Measurements from ENCODE around the gene METTL9. TPM values are rescaled to one million over a fixed set of nuclear protein-coding genes. Genes with fewer than 3 reads are reported as not detected.

The METTL9 gene
- polyA plus RNA-seq, 3 donors, result 181 to 400 (median 373) TPM

DNA sequence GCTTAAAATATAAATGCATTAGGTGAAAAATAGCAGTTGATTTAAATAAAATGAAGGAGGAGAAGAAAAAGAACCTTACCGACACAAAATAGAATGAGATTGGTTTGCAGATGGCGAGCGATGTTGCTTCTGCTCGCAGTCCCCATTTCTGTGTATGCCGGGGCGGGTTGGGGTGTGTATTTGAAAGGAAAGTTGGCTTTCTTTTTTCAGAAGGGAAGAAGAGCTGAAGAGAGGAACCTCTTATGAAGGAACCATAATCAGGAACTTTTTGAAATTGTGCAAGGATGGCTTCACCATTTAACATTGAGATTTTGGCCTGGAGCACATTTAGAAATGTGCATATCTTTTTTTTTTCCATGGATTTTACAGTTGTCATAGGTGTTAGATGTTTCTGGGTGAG is 53.1 kb downstream of the METTL9 start, which contains the start of gene IGSF6:
Gene IGSF6, minus strand, starts transcription at position 156 of the 400 bp plus-strand sequence. Its CDS starts 10 bp downstream, at position 146.
- peaks cover 76 to 79% of the 10 kb centered on the region in 2 donors for H3K4me1 ChIP-seq (ENCODE audit: control insufficient read depth in 1 of 2, insufficient read depth in 2 of 2, low read length in 2 of 2)

GRCh38 chr16:21653571-21653970 is 54.2 kb downstream of the METTL9 start:
- peaks cover 20 to 27% of the 10 kb centered on the region in 2 donors for H3K36me3 ChIP-seq (replicated peaks in 1 of 2; ENCODE audit: control insufficient read depth in 1 of 2, insufficient read depth in 2 of 2, low read length in 2 of 2)
- TF ChIP-seq, protein P1, sequence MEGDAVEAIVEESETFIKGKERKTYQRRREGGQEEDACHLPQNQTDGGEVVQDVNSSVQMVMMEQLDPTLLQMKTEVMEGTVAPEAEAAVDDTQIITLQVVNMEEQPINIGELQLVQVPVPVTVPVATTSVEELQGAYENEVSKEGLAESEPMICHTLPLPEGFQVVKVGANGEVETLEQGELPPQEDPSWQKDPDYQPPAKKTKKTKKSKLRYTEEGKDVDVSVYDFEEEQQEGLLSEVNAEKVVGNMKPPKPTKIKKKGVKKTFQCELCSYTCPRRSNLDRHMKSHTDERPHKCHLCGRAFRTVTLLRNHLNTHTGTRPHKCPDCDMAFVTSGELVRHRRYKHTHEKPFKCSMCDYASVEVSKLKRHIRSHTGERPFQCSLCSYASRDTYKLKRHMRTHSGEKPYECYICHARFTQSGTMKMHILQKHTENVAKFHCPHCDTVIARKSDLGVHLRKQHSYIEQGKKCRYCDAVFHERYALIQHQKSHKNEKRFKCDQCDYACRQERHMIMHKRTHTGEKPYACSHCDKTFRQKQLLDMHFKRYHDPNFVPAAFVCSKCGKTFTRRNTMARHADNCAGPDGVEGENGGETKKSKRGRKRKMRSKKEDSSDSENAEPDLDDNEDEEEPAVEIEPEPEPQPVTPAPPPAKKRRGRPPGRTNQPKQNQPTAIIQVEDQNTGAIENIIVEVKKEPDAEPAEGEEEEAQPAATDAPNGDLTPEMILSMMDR (IDR thresholded peaks at IDR 0.05), result no peak
- Mint-ChIP-seq H3K9me3 (peaks cover 0 to 3% (median 0%) of the 10 kb centered on the region in 7 donors), H3K4me1 (peaks cover 80% of the 10 kb centered on the region), H3K4me3 (peak overlapping the region; percentile 86 to 92), H3K27ac (peak overlapping the region; percentile 87 to 98 (median 97)), H3K36me3 (peaks cover 33 to 50% of the 10 kb centered on the region in 2 donors), H3K27me3 (ENCODE audit: low read depth in 3 of 3) (peaks cover 0 to 4% (median 0%) of the 10 kb centered on the region in 3 donors)
- H3K9me3 ChIP-seq (replicated peaks in 1 of 2; ENCODE audit: control insufficient read depth in 1 of 2, insufficient read depth in 1 of 2, low read length in 2 of 2), result no peaks in the 10 kb centered on the region
- DNase-seq, result peak; percentile 41 to 50 (median 46)
- H3K27me3 ChIP-seq (ENCODE audit: control insufficient read depth in 2 of 2, insufficient read depth in 2 of 2, low read length in 2 of 2), result no peaks in the 10 kb centered on the region
- H3K4me3 ChIP-seq (replicated peaks in 1 of 3; ENCODE audit: low read depth in 2 of 3, low read length in 3 of 3), result peak overlapping the region; percentile 81 to 98 (median 92)
- H4K20me1 ChIP-seq (ENCODE audit: insufficient read depth, low read length), result peaks cover 32% of the 10 kb centered on the region
- H3K4me1 ChIP-seq (ENCODE audit: control insufficient read depth in 1 of 2, insufficient read depth in 2 of 2, low read length in 2 of 2), result peaks cover 76 to 79% of the 10 kb centered on the region in 2 donors
- H3K27ac ChIP-seq (ENCODE audit: low read depth in 1 of 2, low read length in 2 of 2), result peak overlapping the region; percentile 77 to 93
- H3K4me2 ChIP-seq (replicated peaks; ENCODE audit: extremely low read depth, low read length, poor library complexity, severe bottlenecking), result peak overlapping the region; percentile 89
- H2AFZ ChIP-seq (ENCODE audit: insufficient read depth, low read depth, low read length, poor library complexity, severe bottlenecking), result no peak overlapping the region
- H3K9ac ChIP-seq (ENCODE audit: insufficient read depth, low read length, poor library complexity, severe bottlenecking), result peak overlapping the region; percentile 75
- H3K79me2 ChIP-seq (ENCODE audit: insufficient read depth, low read length), result peaks cover 93% of the 10 kb centered on the region
- intact Hi-C loops (cut with micrococcal nuclease), result loop anchor here (5.0 to 10.0 kb wide), 2 partner anchors 41 to 641 kb away; partner anchors contain the start of gene POLR3E (in 2 of the 2)
- 53% methylated on average over 4 of the region's 5 CpGs for WGBS (ENCODE audit: insufficient coverage)

More for the DNA sequence above, 53.1 kb downstream of the METTL9 start, which contains the start of gene IGSF6:
- H3K27ac ChIP-seq (ENCODE audit: low read depth in 1 of 2, low read length in 2 of 2), result peak within 1 kb of the TSS; percentile 77 to 98
- Mint-ChIP-seq H3K27ac (peak within 1 kb of the TSS; percentile 93 to 98 (median 97)), H3K4me3 (peak within 1 kb of the TSS; percentile 86 to 92), H3K27me3 (ENCODE audit: low read depth in 3 of 3) (no peaks in the 10 kb centered on the region), H3K9me3 (no peaks in the 10 kb centered on the region), H3K36me3 (peaks cover 44 to 55% of the 10 kb centered on the region in 2 donors), H3K4me1 (peaks cover 80% of the 10 kb centered on the region)
- no peaks in the 10 kb centered on the region for H3K9me3 ChIP-seq (replicated peaks in 1 of 2; ENCODE audit: control insufficient read depth in 1 of 2, insufficient read depth in 1 of 2, low read length in 2 of 2)
- no peaks in the 10 kb centered on the region for H3K27me3 ChIP-seq (ENCODE audit: control insufficient read depth in 2 of 2, insufficient read depth in 2 of 2, low read length in 2 of 2)
- WGBS (ENCODE audit: insufficient coverage), result 0% methylated on average over 2 of the region's 6 CpGs
- peaks cover 96% of the 10 kb centered on the region for H3K79me2 ChIP-seq (ENCODE audit: insufficient read depth, low read length)
- peak within 1 kb of the TSS; percentile 75 for H3K9ac ChIP-seq (ENCODE audit: insufficient read depth, low read length, poor library complexity, severe bottlenecking)
- peak within 1 kb of the TSS; percentile 15 for H2AFZ ChIP-seq (ENCODE audit: insufficient read depth, low read depth, low read length, poor library complexity, severe bottlenecking)
- intact Hi-C loops (cut with micrococcal nuclease), result loop anchor here (5.0 to 10.0 kb wide), 2 partner anchors 40 to 642 kb away; partner anchors contain the start of gene POLR3E (in 2 of the 2)
- H3K4me3 ChIP-seq (replicated peaks in 1 of 3; ENCODE audit: low read depth in 2 of 3, low read length in 3 of 3), result peak within 1 kb of the TSS; percentile 81 to 98 (median 92)
- H3K36me3 ChIP-seq (replicated peaks in 1 of 2; ENCODE audit: control insufficient read depth in 1 of 2, insufficient read depth in 2 of 2, low read length in 2 of 2), result peaks cover 31 to 38% of the 10 kb centered on the region in 2 donors
- DNase-seq, result peak; percentile 67 to 87 (median 83)
- H4K20me1 ChIP-seq (ENCODE audit: insufficient read depth, low read length), result peaks cover 35% of the 10 kb centered on the region
- TF ChIP-seq, protein P1 (IDR thresholded peaks at IDR 0.05), result no peak
- peak within 1 kb of the TSS; percentile 89 for H3K4me2 ChIP-seq (replicated peaks; ENCODE audit: extremely low read depth, low read length, poor library complexity, severe bottlenecking)

All from CD14-positive monocyte (primary cell).